K562 (cell line): ENCODE results near the gene FKBP1C.
"Not testable (repeated sequence)": the region's sequence is repeated elsewhere in the genome, so short reads cannot be mapped to it uniquely, and the experiment has no call there.

Experiments
- EZH2 ChIP-seq: IDR thresholded peaks from 2 replicates; pipeline ENCODE4 v1.6.1; 2012; ENCODE audit warnings: low read depth, mild to moderate bottlenecking, inconsistent platforms, low read length, borderline replicate concordance
- POLR2A ChIP-seq: fragments of 450-650 bp; conservative IDR thresholded peaks from 2 replicates; pipeline ENCODE4 v1.6.1; 2016
- SRF ChIP-seq, 2 experiments: fragments of 250-450, 450-650 bp in 1 of 2; sonication (Bioruptor Pico) in 1 of 2; sonication (generic) in 1 of 2; formaldehyde crosslinking; IDR thresholded peaks; 2 replicates each; pipeline versions ENCODE4 v1.5.0 to v1.5.1; 2020 to 2022; ENCODE audit warnings: mild to moderate bottlenecking in 1 of 2, missing genetic modification reagents in 1 of 2
- TF ChIP-seq, protein P1 (sequence below): sonication (generic); formaldehyde crosslinking; IDR thresholded peaks from 2 replicates; pipeline ENCODE4 v1.8.1; 2022; ENCODE audit warnings: missing genetic modification reagents
- TF ChIP-seq, protein P2 (sequence below): fragments of 250-450 bp; sonication (Bioruptor Pico); IDR thresholded peaks from 2 replicates; pipeline ENCODE4 v1.5.0; 2022; ENCODE audit warnings: mild to moderate bottlenecking

DNA sequence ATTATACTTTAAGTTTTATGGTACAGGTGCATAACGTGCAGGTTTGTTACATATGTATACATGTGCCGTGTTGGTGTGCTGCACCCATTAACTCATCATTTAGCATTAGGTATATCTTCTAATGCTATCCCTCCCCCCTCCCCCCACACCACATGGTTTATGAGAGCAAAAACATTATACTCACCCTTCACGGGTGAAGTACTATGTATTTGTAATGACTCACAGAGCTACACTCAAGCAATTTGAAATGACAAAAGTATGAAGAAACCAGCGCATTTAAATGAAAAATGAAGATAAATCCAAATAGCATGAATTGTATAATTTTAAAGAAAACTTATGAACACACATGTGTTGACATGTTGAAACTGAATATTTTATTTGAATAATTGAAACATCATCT, 14.7 kb downstream of the FKBP1C start:
- TF ChIP-seq, protein P1, sequence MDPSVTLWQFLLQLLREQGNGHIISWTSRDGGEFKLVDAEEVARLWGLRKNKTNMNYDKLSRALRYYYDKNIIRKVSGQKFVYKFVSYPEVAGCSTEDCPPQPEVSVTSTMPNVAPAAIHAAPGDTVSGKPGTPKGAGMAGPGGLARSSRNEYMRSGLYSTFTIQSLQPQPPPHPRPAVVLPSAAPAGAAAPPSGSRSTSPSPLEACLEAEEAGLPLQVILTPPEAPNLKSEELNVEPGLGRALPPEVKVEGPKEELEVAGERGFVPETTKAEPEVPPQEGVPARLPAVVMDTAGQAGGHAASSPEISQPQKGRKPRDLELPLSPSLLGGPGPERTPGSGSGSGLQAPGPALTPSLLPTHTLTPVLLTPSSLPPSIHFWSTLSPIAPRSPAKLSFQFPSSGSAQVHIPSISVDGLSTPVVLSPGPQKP (CRISPR knock-in tag): not testable (repeated sequence)
- TF ChIP-seq POLR2A; EZH2; SRF (CRISPR knock-in tag; IDR thresholded peaks at IDR 0.05): not testable (repeated sequence)
- TF ChIP-seq, protein P2, sequence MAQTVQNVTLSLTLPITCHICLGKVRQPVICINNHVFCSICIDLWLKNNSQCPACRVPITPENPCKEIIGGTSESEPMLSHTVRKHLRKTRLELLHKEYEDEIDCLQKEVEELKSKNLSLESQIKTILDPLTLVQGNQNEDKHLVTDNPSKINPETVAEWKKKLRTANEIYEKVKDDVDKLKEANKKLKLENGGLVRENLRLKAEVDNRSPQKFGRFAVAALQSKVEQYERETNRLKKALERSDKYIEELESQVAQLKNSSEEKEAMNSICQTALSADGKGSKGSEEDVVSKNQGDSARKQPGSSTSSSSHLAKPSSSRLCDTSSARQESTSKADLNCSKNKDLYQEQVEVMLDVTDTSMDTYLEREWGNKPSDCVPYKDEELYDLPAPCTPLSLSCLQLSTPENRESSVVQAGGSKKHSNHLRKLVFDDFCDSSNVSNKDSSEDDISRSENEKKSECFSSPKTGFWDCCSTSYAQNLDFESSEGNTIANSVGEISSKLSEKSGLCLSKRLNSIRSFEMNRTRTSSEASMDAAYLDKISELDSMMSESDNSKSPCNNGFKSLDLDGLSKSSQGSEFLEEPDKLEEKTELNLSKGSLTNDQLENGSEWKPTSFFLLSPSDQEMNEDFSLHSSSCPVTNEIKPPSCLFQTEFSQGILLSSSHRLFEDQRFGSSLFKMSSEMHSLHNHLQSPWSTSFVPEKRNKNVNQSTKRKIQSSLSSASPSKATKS: not testable (repeated sequence)
